Measurements from ENCODE around the gene PSMD2. TPM values are rescaled to one million over a fixed set of nuclear protein-coding genes. Genes with fewer than 3 reads are reported as not detected.
A peak's percentile ranks its signal among the peaks of the same experiment; 100 is the strongest.

PSMD2 gene
- total RNA-seq, 1 donor from 2014 or later, result 108 TPM

- H3K9me3 ChIP-seq, result no peaks in the 10 kb centered on the region
- no peak overlapping the region for H3K4me3 ChIP-seq
- intact Hi-C loops (cut with DNase I), result no loop called here
- TF ChIP-seq, protein P1, sequence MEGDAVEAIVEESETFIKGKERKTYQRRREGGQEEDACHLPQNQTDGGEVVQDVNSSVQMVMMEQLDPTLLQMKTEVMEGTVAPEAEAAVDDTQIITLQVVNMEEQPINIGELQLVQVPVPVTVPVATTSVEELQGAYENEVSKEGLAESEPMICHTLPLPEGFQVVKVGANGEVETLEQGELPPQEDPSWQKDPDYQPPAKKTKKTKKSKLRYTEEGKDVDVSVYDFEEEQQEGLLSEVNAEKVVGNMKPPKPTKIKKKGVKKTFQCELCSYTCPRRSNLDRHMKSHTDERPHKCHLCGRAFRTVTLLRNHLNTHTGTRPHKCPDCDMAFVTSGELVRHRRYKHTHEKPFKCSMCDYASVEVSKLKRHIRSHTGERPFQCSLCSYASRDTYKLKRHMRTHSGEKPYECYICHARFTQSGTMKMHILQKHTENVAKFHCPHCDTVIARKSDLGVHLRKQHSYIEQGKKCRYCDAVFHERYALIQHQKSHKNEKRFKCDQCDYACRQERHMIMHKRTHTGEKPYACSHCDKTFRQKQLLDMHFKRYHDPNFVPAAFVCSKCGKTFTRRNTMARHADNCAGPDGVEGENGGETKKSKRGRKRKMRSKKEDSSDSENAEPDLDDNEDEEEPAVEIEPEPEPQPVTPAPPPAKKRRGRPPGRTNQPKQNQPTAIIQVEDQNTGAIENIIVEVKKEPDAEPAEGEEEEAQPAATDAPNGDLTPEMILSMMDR (IDR thresholded peaks at IDR 0.05), result no peak
- TF ChIP-seq POLR2AphosphoS5 (IDR thresholded peaks at IDR 0.05; ENCODE audit: insufficient read depth in 1 of 2, low read depth in 1 of 2) (no peak), POLR2A (IDR thresholded peaks at IDR 0.05) (no peak)
- peaks cover 0 to 14% of the 10 kb centered on the region in 2 donors for H3K36me3 ChIP-seq
- no peak for DNase-seq (ENCODE audit: extremely low spot score in 2 of 2)
- H3K27ac ChIP-seq, result no peak overlapping the region
- H3K27me3 ChIP-seq, result no peaks in the 10 kb centered on the region
- H3K4me1 ChIP-seq, result peaks cover 24% of the 10 kb centered on the region
These were observed 44.3 kb downstream of the PSMD2 start for GRCh38 chr3:184343200-184343876.

GRCh38 chr3:184344579-184345316 is 45.7 kb downstream of the PSMD2 start:
- Histone ChIP-seq H3K27me3 (no peaks in the 10 kb centered on the region), H3K9me3 (no peaks in the 10 kb centered on the region), H3K4me3 (no peak overlapping the region), H3K27ac (no peak overlapping the region), H3K4me1 (peaks cover 10% of the 10 kb centered on the region), H3K36me3 (peaks cover 0 to 14% of the 10 kb centered on the region in 2 donors)
- TF ChIP-seq POLR2A (IDR thresholded peaks at IDR 0.05) (no peak), POLR2AphosphoS5 (IDR thresholded peaks at IDR 0.05; ENCODE audit: insufficient read depth in 1 of 2, low read depth in 1 of 2) (no peak)
- TF ChIP-seq, protein P1 (IDR thresholded peaks at IDR 0.05), result no peak
- intact Hi-C loops (cut with DNase I), result no loop called here
- DNase-seq (ENCODE audit: extremely low spot score in 2 of 2), result no peak

- no peak overlapping the region for H3K4me3 ChIP-seq
- H3K4me1 ChIP-seq, result peaks cover 9% of the 10 kb centered on the region
- peak overlapping the region; percentile 9 for H3K27ac ChIP-seq
- H3K36me3 ChIP-seq, result peaks cover 0 to 14% of the 10 kb centered on the region in 2 donors
- intact Hi-C loops (cut with DNase I), result no loop called here
- no peaks in the 10 kb centered on the region for H3K27me3 ChIP-seq
- peak; percentile 45 to 52 for TF ChIP-seq POLR2AphosphoS5 (IDR thresholded peaks at IDR 0.05; ENCODE audit: insufficient read depth in 1 of 2, low read depth in 1 of 2)
- no peak for TF ChIP-seq POLR2A (IDR thresholded peaks at IDR 0.05)
- TF ChIP-seq, protein P1 (IDR thresholded peaks at IDR 0.05), result no peak
- DNase-seq (ENCODE audit: extremely low spot score in 2 of 2), result no peak
- H3K9me3 ChIP-seq, result no peaks in the 10 kb centered on the region
These were observed 46.5 kb downstream of the PSMD2 start for GRCh38 chr3:184345317-184346144.

DNA sequence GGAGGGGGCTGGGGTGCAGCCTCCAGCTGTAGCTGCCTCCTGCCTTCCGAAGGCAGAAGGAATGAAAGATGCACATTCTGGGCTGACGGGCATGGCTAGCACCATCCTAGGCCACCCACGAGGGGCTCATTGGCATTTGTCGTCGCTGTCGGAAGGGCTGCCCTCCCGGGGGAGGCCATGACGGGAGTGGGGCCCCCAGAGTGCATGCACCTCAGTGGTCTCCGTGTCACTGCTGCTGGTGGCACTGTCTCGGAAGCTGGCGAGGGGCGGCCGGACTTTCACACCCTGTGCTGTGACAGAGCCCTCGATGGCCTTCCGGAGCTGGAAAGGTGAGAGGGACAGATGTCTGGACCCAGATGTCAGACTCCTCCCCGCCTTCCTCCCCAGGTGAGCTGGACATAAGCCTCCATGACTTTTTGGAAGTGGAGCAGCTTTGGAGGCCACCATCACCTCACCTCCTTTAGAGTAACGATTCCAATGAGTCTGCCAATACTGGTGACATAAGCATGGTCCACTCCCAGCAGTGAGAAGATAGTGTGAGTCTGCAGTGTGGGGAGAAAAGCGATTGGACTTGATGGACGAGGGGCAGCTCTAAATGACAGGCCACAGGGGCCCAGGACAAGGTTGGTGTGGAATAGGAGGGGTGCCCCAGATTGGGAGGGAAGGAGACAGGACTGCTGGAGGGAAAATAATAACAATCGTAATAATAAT is 47.6 kb downstream of the PSMD2 start:
- TF ChIP-seq POLR2A (IDR thresholded peaks at IDR 0.05), result no peak
- TF ChIP-seq POLR2AphosphoS5 (IDR thresholded peaks at IDR 0.05; ENCODE audit: insufficient read depth in 1 of 2, low read depth in 1 of 2), result no peak
- TF ChIP-seq, protein P1 (IDR thresholded peaks at IDR 0.05), result no peak

More for the DNA sequence above, 47.6 kb downstream of the PSMD2 start:
- intact Hi-C loops (cut with DNase I), result no loop called here
- H3K36me3 ChIP-seq, result peaks cover 0 to 14% of the 10 kb centered on the region in 2 donors
- no peak overlapping the region for H3K27ac ChIP-seq
- H3K4me1 ChIP-seq, result peaks cover 16% of the 10 kb centered on the region
- H3K27me3 ChIP-seq, result no peaks in the 10 kb centered on the region
- no peaks in the 10 kb centered on the region for H3K9me3 ChIP-seq
- DNase-seq (ENCODE audit: extremely low spot score in 2 of 2), result no peak
- H3K4me3 ChIP-seq, result no peak overlapping the region

Measured in vagina (tissue), 2 donors.